Lower lobe of right lung (tissue), 2 donors: ENCODE measurements around the gene WNT7A. TPM values are rescaled to one million over a fixed set of nuclear protein-coding genes. Genes with fewer than 3 reads are reported as not detected.

Experiments
- ATAC-seq, 2 donors: fragments of 200-7000 bp; cut with Tn5 transposase; one replicate each; pipeline ENCODE4 v1.9.1; 2020 to 2022; ENCODE audit warnings: mild to moderate bottlenecking in 2 of 2, moderate library complexity in 2 of 2
- DNase-seq: peaks from one replicate; pipeline ENCODE4 v3.0.0-alpha.2; 2020
- H3K27ac ChIP-seq: fragments of 200-600 bp; one replicate; pipeline ENCODE4 v1.8.0; 2022
- H3K27me3 ChIP-seq: fragments of 200-600 bp; one replicate; pipeline ENCODE4 v1.8.0; 2022; ENCODE audit warnings: low read depth
- H3K36me3 ChIP-seq: fragments of 200-600 bp; one replicate; pipeline ENCODE4 v1.8.0; 2022; ENCODE audit warnings: mild to moderate bottlenecking
- H3K4me1 ChIP-seq: fragments of 200-600 bp; one replicate; pipeline ENCODE4 v1.8.0; 2022
- H3K4me3 ChIP-seq: fragments of 200-600 bp; one replicate; pipeline ENCODE4 v1.8.0; 2022; ENCODE audit warnings: mild to moderate bottlenecking
- H3K9me3 ChIP-seq: fragments of 200-600 bp; one replicate; pipeline ENCODE4 v1.8.0; 2022
- intact Hi-C: fragments of 100-400 bp; cut with DNase I; formaldehyde crosslinking; loops from one replicate; pipeline ENCODE4 v1.11.0; 2022
- total RNA-seq: library from RNA; stranded (reverse); fragmentation: NEBNext Ultra II Directional; extraction: Animal tissue kit (Norgen Biotek cat#: 25700); gene quantifications from one replicate; pipeline ENCODE4 v1.2.1, GENCODE V29; 2021
- TF ChIP-seq, protein P1 (sequence below): fragments of 200-600 bp; IDR thresholded peaks from one replicate; pipeline ENCODE4 v1.8.0; 2022; ENCODE audit warnings: antibody characterized with exemption, mild to moderate bottlenecking
- donor health status: DM: no; HTN: yes; CAD: no; lungs with severe emphysema.

The WNT7A gene
- total RNA-seq, 1 donor from 2014 or later: 4.1 TPM

- no peaks in the 10 kb centered on the region for H3K9me3 ChIP-seq
- H3K27me3 ChIP-seq: peaks cover 35% of the 10 kb centered on the region
- DNase-seq (no peak), ATAC-seq (no peak)
- H3K4me1 ChIP-seq: peaks cover 20% of the 10 kb centered on the region
- no peak overlapping the region for H3K27ac ChIP-seq
- no peaks in the 10 kb centered on the region for H3K36me3 ChIP-seq
- intact Hi-C loops: loop anchor here (10.0 kb wide), 1 partner anchor 229 kb away; no protein-coding TSS in a partner anchor
- TF ChIP-seq, protein P1, sequence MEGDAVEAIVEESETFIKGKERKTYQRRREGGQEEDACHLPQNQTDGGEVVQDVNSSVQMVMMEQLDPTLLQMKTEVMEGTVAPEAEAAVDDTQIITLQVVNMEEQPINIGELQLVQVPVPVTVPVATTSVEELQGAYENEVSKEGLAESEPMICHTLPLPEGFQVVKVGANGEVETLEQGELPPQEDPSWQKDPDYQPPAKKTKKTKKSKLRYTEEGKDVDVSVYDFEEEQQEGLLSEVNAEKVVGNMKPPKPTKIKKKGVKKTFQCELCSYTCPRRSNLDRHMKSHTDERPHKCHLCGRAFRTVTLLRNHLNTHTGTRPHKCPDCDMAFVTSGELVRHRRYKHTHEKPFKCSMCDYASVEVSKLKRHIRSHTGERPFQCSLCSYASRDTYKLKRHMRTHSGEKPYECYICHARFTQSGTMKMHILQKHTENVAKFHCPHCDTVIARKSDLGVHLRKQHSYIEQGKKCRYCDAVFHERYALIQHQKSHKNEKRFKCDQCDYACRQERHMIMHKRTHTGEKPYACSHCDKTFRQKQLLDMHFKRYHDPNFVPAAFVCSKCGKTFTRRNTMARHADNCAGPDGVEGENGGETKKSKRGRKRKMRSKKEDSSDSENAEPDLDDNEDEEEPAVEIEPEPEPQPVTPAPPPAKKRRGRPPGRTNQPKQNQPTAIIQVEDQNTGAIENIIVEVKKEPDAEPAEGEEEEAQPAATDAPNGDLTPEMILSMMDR: no peak
- H3K4me3 ChIP-seq: no peak overlapping the region
These were observed 3.8 kb upstream of the WNT7A start for GRCh38 chr3:13883681-13884080.

GRCh38 chr3:13882876-13883275 is 3.0 kb upstream of the WNT7A start:
- Histone ChIP-seq H3K9me3 (no peaks in the 10 kb centered on the region), H3K27ac (no peak overlapping the region), H3K4me3 (no peak overlapping the region), H3K4me1 (peaks cover 26% of the 10 kb centered on the region), H3K27me3 (peaks cover 43% of the 10 kb centered on the region), H3K36me3 (no peaks in the 10 kb centered on the region)
- no peak for DNase-seq
- no peak for ATAC-seq
- intact Hi-C loops: loop anchor here (10.0 kb wide), 1 partner anchor 228 kb away; no protein-coding TSS in a partner anchor
- TF ChIP-seq, protein P1: no peak

DNA sequence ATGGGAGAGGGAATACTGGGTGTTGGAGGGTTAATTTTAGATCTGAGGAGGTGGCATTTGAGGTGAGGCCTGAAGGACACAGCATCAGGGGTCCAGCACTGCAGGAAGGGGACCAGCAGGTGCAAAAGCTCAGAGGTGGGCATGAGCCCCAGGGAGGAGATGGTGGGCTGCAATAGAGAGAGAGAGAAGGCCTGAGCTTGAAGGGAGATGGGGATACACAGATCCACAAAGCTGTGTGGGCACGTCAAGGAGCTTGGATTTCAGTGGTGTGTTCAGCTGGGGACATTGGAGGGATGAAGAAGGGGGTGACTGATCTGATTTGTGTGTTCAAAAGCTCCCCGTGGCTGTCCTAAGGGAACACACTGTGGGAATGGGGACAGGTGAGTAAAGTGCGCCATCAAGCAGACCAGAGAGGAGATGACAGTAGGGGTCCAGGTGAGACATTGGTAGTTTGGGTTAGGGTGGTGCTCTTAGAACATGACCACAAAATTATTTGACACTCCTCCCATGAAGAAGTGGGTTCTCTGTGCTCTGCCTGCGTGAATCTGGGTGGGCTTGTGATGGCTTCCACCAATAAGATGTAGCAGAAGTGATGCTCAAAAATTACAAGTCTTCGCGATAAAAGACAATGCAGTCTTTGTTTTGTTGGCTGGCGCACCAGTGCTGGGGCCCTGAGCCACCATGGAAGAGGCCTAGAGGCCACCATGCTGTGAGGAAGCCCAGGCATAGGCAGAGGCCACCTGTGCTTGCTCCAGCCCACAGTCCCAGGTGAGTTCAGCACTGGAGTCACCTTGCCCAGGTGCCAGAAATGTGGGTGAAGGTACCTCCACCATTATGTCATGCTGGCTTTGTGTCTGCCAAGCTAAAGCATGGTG is 1.9 kb upstream of the WNT7A start:
- DNase-seq: no peak
- no peak overlapping the region for H3K4me3 ChIP-seq
- H3K27ac ChIP-seq: no peak overlapping the region
- TF ChIP-seq, protein P1: no peak
- ATAC-seq: no peak
- intact Hi-C loops: loop anchor here (10.0 kb wide), 1 partner anchor 227 kb away; no protein-coding TSS in a partner anchor
- peaks cover 54% of the 10 kb centered on the region for H3K27me3 ChIP-seq
- no peaks in the 10 kb centered on the region for H3K9me3 ChIP-seq
- no peaks in the 10 kb centered on the region for H3K36me3 ChIP-seq
- peaks cover 26% of the 10 kb centered on the region for H3K4me1 ChIP-seq

- DNase-seq (peak; percentile 63), ATAC-seq (peak; percentile 30 to 68)
- intact Hi-C loops: loop anchor here (10.0 kb wide), 1 partner anchor 226 kb away; no protein-coding TSS in a partner anchor
- TF ChIP-seq, protein P1: no peak
- Histone ChIP-seq H3K36me3 (no peaks in the 10 kb centered on the region), H3K9me3 (no peaks in the 10 kb centered on the region), H3K27ac (no peak overlapping the region), H3K27me3 (peaks cover 62% of the 10 kb centered on the region), H3K4me3 (peak overlapping the region; percentile 49), H3K4me1 (peaks cover 26% of the 10 kb centered on the region)
These were observed 913 bp upstream of the WNT7A start for GRCh38 chr3:13880811-13881156.

GRCh38 chr3:13879102-13879945 is 547 bp downstream of the WNT7A start:
- intact Hi-C loops: no loop called here
- Histone ChIP-seq H3K4me3 (peak overlapping the region; percentile 49), H3K27me3 (peaks cover 72% of the 10 kb centered on the region), H3K9me3 (no peaks in the 10 kb centered on the region), H3K4me1 (peaks cover 26% of the 10 kb centered on the region), H3K27ac (peak overlapping the region; percentile 4), H3K36me3 (no peaks in the 10 kb centered on the region)
- peak; percentile 30 to 54 for ATAC-seq
- DNase-seq: no peak
- TF ChIP-seq, protein P1: no peak
